GM12878 (cell line): ENCODE measurements around the gene COMMD1. TPM values are rescaled to one million over a fixed set of nuclear protein-coding genes. Genes with fewer than 3 reads are reported as not detected.

Source experiments
- ATAC-seq: fragments of 200-7000 bp; cut with Tn5 transposase; 3 replicates; pipeline ENCODE4 v1.9.1; 2020; ENCODE audit warnings: mild to moderate bottlenecking, moderate library complexity
- BruUV-seq: library from RNA; stranded (reverse); fragments of 400-500 nt; replicated peaks from 2 replicates; lab custom pipeline; 2021; lab: Mats Ljungman, UMichigan
- CTCF ChIA-PET: fragments of 300-600 bp; sonication (Branson Sonifier 250); formaldehyde crosslinking; extraction: SDS; loops from one replicate; lab custom pipeline; 2021; ENCODE audit warnings: inconsistent platforms; lab: Yijun Ruan, JAX
- POLR2A ChIA-PET: fragments of 350-600 bp; formaldehyde crosslinking; extraction: SDS; loops from one replicate; lab custom pipeline; 2021; ENCODE audit warnings: inconsistent platforms; lab: Charles Lee
- RAD21 ChIA-PET: fragments of 300-600 bp; sonication (Branson Sonifier 250); formaldehyde crosslinking; loops from one replicate; lab custom pipeline; 2023; ENCODE audit warnings: antibody characterized with exemption; ENCODE audit not compliant: unreplicated experiment; lab: Charles Lee
- SMC1A ChIA-PET: fragments of 300-600 bp; sonication (Branson Sonifier 250); formaldehyde crosslinking; loops from one replicate; lab custom pipeline; 2023; ENCODE audit not compliant: unreplicated experiment, uncharacterized antibody; lab: Charles Lee
- DNase-seq: peaks from one replicate; pipeline ENCODE4 v3.0.0-alpha.2; 2011; ENCODE audit warnings: low read depth, low spot score
- FAIRE-seq: peaks from 3 replicates; lab custom pipeline; 2011; peaks lifted over from hg19 to GRCh38; lab: Jason Lieb, UNC
- H2AFZ ChIP-seq: 2 replicates; pipeline ENCODE4 v1.6.0; 2011; ENCODE audit warnings: low read depth, low read length, control low read depth; ENCODE audit not compliant: control insufficient read depth
- H3K27ac ChIP-seq: 2 replicates; pipeline ENCODE4 v1.5.1; 2011; ENCODE audit warnings: control low read depth; ENCODE audit not compliant: control insufficient read depth, insufficient read depth
- H3K27me3 ChIP-seq, 2 experiments: replicated peaks in 1 of 2; 2 replicates each; pipeline versions ENCODE4 v1.6.0 to v1.6.1; 2011; ENCODE audit warnings: low read length in 1 of 2; ENCODE audit not compliant: control insufficient read depth in 2 of 2, insufficient read depth in 2 of 2
- H3K36me3 ChIP-seq, 2 experiments: 2 replicates each; pipeline ENCODE4 v1.5.1; 2011; ENCODE audit warnings: low read length in 1 of 2; ENCODE audit not compliant: control insufficient read depth in 2 of 2, insufficient read depth in 2 of 2
- H3K4me1 ChIP-seq: 2 replicates; pipeline ENCODE4 v1.6.1; 2011; ENCODE audit warnings: mild to moderate bottlenecking, low read length, moderate library complexity, mixed read lengths; ENCODE audit not compliant: control insufficient read depth, insufficient read depth
- H3K4me2 ChIP-seq: 2 replicates; pipeline ENCODE4 v1.6.0; 2011; ENCODE audit warnings: control low read depth; ENCODE audit not compliant: control insufficient read depth, insufficient read depth
- H3K4me3 ChIP-seq: fragments of 200-600 bp; sonication (generic); 2 replicates; pipeline ENCODE4 v1.5.1; 2016
- H3K79me2 ChIP-seq: 2 replicates; pipeline ENCODE4 v1.6.0; 2011; ENCODE audit warnings: low read length; ENCODE audit not compliant: control insufficient read depth, insufficient read depth
- H3K9ac ChIP-seq: 2 replicates; pipeline ENCODE4 v1.8.0; 2011; ENCODE audit warnings: low read length, control low read depth, mixed read lengths; ENCODE audit not compliant: control insufficient read depth, insufficient read depth
- H3K9me3 ChIP-seq: replicated peaks from 3 replicates; pipeline ENCODE4 v1.5.1; 2011; ENCODE audit warnings: mild to moderate bottlenecking, low read length; ENCODE audit not compliant: control insufficient read depth, insufficient read depth
- H4K20me1 ChIP-seq: 2 replicates; pipeline ENCODE4 v1.6.0; 2011; ENCODE audit not compliant: control insufficient read depth, insufficient read depth
- BCL11A ChIP-seq: IDR thresholded peaks from 2 replicates; pipeline ENCODE4 v1.6.1; 2011; ENCODE audit warnings: low read depth, low read length
- CEBPB ChIP-seq, 2 experiments: fragments of 150-350 bp in 1 of 2; IDR thresholded peaks; 2 replicates each; pipeline ENCODE4 v1.6.1; 2012 to 2014; ENCODE audit warnings: low read depth in 2 of 2, low read length in 2 of 2, borderline replicate concordance in 1 of 2, inconsistent platforms in 1 of 2
- CHD1 ChIP-seq: IDR thresholded peaks from 2 replicates; pipeline ENCODE4 v1.6.1; 2012; ENCODE audit warnings: low read depth, low read length, improper control_type of control experiment
- CREB1 ChIP-seq: IDR thresholded peaks from 2 replicates; pipeline ENCODE4 v1.6.1; 2012; ENCODE audit warnings: low read depth, mild to moderate bottlenecking, inconsistent platforms
- FOXM1 ChIP-seq: IDR thresholded peaks from 2 replicates; pipeline ENCODE4 v1.6.1; 2012; ENCODE audit warnings: low read depth, mild to moderate bottlenecking, inconsistent platforms, low read length, moderate library complexity
- IRF5 ChIP-seq: fragments of 450-650 bp; IDR thresholded peaks from 2 replicates; pipeline ENCODE4 v1.6.1; 2017; ENCODE audit warnings: borderline replicate concordance
- RELA ChIP-seq: fragments of 450-650 bp; IDR thresholded peaks from 2 replicates; pipeline ENCODE4 v1.8.0; 2014; ENCODE audit warnings: borderline replicate concordance; ENCODE audit not compliant: partially characterized antibody
- WGBS: methylation state at CpG from one replicate; pipeline ENCODE4 v1.1.6; 2016; ENCODE audit warnings: low lambda C conversion rate; ENCODE audit not compliant: insufficient replicate concordance, insufficient coverage; ENCODE audit errors: missing lambda C conversion rate; 5-methylcytosine and 5-hydroxymethylcytosine counted together
- in situ Hi-C: fragments of 300-500 bp; cut with MboI; formaldehyde crosslinking; loops from 9 replicates; pipeline ENCODE4 v1.14.3; 2018; ENCODE audit warnings: mixed read lengths
- intact Hi-C: fragments of 100-400 bp; cut with micrococcal nuclease; formaldehyde crosslinking; loops from one replicate; pipeline ENCODE4 v1.14.2; 2022; ENCODE audit not compliant: unreplicated experiment
- polyA plus RNA-seq, 11 experiments: library from polyadenylated mRNA; depleted of rRNA in 4 of 11; unstranded in 6 of 11; stranded (reverse) in 5 of 11; fragments of >200 nt; fragmentation: Nextera tagmentation in 4 of 11; fragmentation: Illumina TruSeq in 1 of 11; extraction: Ambion mirVana in 4 of 11; extraction: Trizol in 1 of 11; gene quantifications; 1 replicate in 1 of 11; 2 replicates in 10 of 11; pipeline versions ENCODE4 v1.2.1 to v1.2.3, GENCODE V29; 2011 to 2016; ENCODE audit warnings: inconsistent platforms in 2 of 11, missing spikeins in 2 of 11, low read depth in 1 of 11
- total RNA-seq, 4 experiments: library from RNA; depleted of rRNA in 3 of 4; stranded (reverse); fragments of >200 nt in 3 of 4; fragmentation: Illumina TruSeq in 1 of 4; extraction: Trizol in 1 of 4; gene quantifications; 2 replicates each; pipeline versions ENCODE4 v1.2.1 to v1.2.3, GENCODE V29; 2013 to 2021
- TF ChIP-seq, protein P1 (sequence below): fragments of 450-650 bp; IDR thresholded peaks from 2 replicates; pipeline ENCODE4 v1.6.1; 2018; ENCODE audit warnings: mild to moderate bottlenecking, low read depth, moderate library complexity; ENCODE audit not compliant: partially characterized antibody
- TF ChIP-seq, protein P2 (sequence below): fragments of 450-650 bp; conservative IDR thresholded peaks from 2 replicates; pipeline ENCODE4 v1.6.1; 2017; ENCODE audit warnings: mild to moderate bottlenecking, moderate library complexity

COMMD1 gene
- total and polyA plus RNA-seq, 10 of the 15 experiments (the other 5 are each of a cell fraction or from before 2014, with no cell fraction given) = 39.7 to 210 (median 53.7) TPM

DNA sequence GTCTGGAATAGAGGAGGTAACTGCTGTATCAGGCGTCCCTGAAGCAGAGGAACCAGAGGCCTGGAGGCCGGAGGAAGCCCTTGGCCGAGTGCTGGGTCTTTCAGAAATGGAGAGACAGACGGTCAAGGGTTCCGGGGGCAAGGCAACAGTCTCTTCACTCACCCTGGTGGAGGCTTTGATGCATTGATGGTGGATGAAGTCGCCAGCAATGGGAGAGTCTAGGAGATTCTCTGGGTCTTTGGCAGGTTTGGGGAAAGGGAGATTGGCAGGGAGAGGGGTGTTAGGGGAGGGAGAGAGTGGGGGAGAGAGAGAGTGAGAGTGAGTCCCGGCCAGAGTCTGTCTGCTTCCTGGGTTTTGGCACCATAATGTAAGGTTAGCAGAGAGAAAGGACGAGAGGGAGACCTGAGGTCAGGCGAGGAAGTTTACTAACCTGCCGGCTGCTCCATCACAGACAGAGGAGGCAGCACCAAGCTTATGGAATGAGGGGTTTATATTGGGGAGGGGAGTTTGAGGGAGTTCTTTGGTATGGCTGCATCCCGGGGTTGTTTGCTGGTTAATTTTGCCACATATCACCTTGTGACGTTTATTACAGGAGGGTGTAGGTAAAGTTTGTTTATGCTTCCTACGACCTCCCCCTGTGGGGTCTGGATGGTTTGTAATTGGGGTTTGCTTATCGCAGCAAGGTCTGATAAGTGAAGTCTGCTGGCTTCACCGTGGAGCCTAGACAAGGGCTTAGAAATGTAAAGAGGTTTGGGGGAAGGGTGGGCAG lies 19.6 kb downstream of the COMMD1 start (continued):
- TF ChIP-seq, protein P1, sequence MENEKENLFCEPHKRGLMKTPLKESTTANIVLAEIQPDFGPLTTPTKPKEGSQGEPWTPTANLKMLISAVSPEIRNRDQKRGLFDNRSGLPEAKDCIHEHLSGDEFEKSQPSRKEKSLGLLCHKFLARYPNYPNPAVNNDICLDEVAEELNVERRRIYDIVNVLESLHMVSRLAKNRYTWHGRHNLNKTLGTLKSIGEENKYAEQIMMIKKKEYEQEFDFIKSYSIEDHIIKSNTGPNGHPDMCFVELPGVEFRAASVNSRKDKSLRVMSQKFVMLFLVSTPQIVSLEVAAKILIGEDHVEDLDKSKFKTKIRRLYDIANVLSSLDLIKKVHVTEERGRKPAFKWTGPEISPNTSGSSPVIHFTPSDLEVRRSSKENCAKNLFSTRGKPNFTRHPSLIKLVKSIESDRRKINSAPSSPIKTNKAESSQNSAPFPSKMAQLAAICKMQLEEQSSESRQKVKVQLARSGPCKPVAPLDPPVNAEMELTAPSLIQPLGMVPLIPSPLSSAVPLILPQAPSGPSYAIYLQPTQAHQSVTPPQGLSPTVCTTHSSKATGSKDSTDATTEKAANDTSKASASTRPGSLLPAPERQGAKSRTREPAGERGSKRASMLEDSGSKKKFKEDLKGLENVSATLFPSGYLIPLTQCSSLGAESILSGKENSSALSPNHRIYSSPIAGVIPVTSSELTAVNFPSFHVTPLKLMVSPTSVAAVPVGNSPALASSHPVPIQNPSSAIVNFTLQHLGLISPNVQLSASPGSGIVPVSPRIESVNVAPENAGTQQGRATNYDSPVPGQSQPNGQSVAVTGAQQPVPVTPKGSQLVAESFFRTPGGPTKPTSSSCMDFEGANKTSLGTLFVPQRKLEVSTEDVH = no peak
- TF ChIP-seq, protein P2, sequence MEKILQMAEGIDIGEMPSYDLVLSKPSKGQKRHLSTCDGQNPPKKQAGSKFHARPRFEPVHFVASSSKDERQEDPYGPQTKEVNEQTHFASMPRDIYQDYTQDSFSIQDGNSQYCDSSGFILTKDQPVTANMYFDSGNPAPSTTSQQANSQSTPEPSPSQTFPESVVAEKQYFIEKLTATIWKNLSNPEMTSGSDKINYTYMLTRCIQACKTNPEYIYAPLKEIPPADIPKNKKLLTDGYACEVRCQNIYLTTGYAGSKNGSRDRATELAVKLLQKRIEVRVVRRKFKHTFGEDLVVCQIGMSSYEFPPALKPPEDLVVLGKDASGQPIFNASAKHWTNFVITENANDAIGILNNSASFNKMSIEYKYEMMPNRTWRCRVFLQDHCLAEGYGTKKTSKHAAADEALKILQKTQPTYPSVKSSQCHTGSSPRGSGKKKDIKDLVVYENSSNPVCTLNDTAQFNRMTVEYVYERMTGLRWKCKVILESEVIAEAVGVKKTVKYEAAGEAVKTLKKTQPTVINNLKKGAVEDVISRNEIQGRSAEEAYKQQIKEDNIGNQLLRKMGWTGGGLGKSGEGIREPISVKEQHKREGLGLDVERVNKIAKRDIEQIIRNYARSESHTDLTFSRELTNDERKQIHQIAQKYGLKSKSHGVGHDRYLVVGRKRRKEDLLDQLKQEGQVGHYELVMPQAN = no peak
- no peak for TF ChIP-seq CREB1

DNA sequence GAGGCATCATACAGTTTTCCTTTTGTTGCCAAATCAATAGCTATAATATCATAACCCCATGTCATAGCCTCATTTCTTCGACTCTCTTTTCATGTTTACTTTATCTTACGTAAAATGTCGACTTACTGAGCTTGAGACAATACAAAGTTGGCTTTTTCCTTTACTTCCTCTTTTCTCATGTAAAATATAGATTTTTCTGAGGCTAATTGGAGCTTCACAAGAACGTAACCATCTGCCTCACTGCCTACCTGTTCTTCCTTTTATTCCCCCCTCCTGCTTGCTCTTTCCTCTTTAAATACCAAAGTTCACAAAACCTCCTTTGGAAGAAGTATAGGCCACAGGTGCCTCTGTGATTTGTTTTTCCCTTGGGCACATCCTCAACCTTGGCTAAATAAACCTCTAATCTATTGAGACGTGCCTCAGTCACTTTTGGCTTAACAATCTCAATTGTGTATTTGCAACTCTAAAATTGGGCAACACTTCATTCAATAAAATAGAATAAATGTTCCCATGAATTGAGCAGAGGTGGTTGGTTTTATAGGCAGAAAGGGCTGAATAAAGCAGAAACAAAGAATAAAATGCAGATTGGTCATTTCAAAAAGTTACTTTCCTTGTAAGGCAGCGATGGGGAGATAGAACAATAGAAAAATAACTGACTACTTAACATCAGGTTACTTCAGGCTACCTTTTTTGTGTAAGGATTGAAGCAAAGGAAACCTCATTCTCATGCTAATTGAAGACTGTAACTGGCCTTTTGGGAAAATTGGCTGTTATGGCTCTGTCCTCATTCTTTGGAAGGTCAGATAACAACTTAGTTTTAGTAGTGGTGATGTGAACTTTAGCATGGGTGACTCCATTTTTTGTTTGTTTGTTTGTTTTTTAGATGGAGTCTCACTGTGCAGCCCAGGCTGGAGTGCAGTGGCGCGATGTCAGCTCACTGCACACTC lies 21.3 kb downstream of the COMMD1 start:
- no peak for FAIRE-seq
- Histone ChIP-seq H3K4me2 (no peak overlapping the region), H2AFZ (no peak overlapping the region), H3K27ac (no peak overlapping the region), H3K27me3 (no peaks in the 10 kb centered on the region), H3K4me1 (no peaks in the 10 kb centered on the region), H3K4me3 (no peak overlapping the region), H3K9ac (no peak overlapping the region), H3K9me3 (no peaks in the 10 kb centered on the region), H3K36me3 (no peaks in the 10 kb centered on the region; a peak in 1 of 4 replicates), H4K20me1 (no peaks in the 10 kb centered on the region), H3K79me2 (no peaks in the 10 kb centered on the region)
- intact Hi-C loops (no loop called here), in situ Hi-C loops (no loop called here)
- RAD21 ChIA-PET = interaction anchor here (1.2 kb wide), 1 partner anchor 486 kb away, joined by 3 read pairs; no protein-coding TSS in a partner anchor
- no TSS peak for BruUV-seq
- no peak for DNase-seq
- WGBS = 72% methylated on average over 8 of the region's 8 CpGs
- ATAC-seq = no peak
- SMC1A ChIA-PET = no interaction called here
- POLR2A ChIA-PET = no interaction called here
- CTCF ChIA-PET = interaction anchor here (0.6 to 0.9 kb wide), 3 partner anchors 8 to 1200 kb away, joined by 3 to 4 read pairs (median 3); no protein-coding TSS in a partner anchor
- TF ChIP-seq CEBPB (IDR thresholded peaks at IDR 0.05; ENCODE audit: borderline replicate concordance in 1 of 2, low read depth in 2 of 2, low read length in 2 of 2) (no peak), BCL11A (no peak), RELA (no peak), FOXM1 (no peak), IRF5 (no peak), CHD1 (no peak)
- TF ChIP-seq, protein P2 = no peak
